ENCODE data around the gene CCL7.

The CCL7 gene

GRCh38 chr17:34254651-34255380 lies 15.2 kb upstream of the CCL7 start, which contains the start of gene CCL2:
Gene CCL2, plus strand, starts transcription at chr17:34255285. Its CDS starts 65 bp downstream, at chr17:34255350.
- H3K27me3 ChIP-seq = no peaks in the 10 kb centered on the region
- H3K9me3 ChIP-seq = no peaks in the 10 kb centered on the region
- H4K20me1 ChIP-seq = no peaks in the 10 kb centered on the region
- no peaks in the 10 kb centered on the region for H3K36me3 ChIP-seq
- no peak within 1 kb of the TSS for H3K9ac ChIP-seq
- H3K27ac ChIP-seq = no peak within 1 kb of the TSS
- peak within 1 kb of the TSS; percentile 66 for H3K4me2 ChIP-seq
- H3K4me3 ChIP-seq = no peak within 1 kb of the TSS
- peaks cover 27% of the 10 kb centered on the region for H3K4me1 ChIP-seq
- TF ChIP-seq Cebpa-rat (IDR thresholded peaks at IDR 0.05) = no peak

GRCh38 chr17:34255381-34255732 lies 14.7 kb upstream of the CCL7 start:
- Histone ChIP-seq H3K4me2 (peak overlapping the region; percentile 66), H3K4me1 (peaks cover 27% of the 10 kb centered on the region), H3K27ac (no peak overlapping the region), H4K20me1 (no peaks in the 10 kb centered on the region), H3K27me3 (no peaks in the 10 kb centered on the region), H3K9ac (no peak overlapping the region), H3K4me3 (no peak overlapping the region), H3K9me3 (no peaks in the 10 kb centered on the region), H3K36me3 (no peaks in the 10 kb centered on the region)
- no peak for TF ChIP-seq Cebpa-rat (IDR thresholded peaks at IDR 0.05)

- H3K9me3 ChIP-seq = no peaks in the 10 kb centered on the region
- H3K36me3 ChIP-seq = no peaks in the 10 kb centered on the region
- H3K4me3 ChIP-seq = no peak overlapping the region
- no peak overlapping the region; the same call in 1 of the 2 replicates for H3K4me2 ChIP-seq
- TF ChIP-seq Cebpa-rat (IDR thresholded peaks at IDR 0.05) = no peak
- H3K27me3 ChIP-seq = no peaks in the 10 kb centered on the region
- no peak overlapping the region for H3K9ac ChIP-seq
- no peak overlapping the region for H3K27ac ChIP-seq
- no peaks in the 10 kb centered on the region for H4K20me1 ChIP-seq
- H3K4me1 ChIP-seq = peaks cover 27% of the 10 kb centered on the region
These were observed 14.2 kb upstream of the CCL7 start for GRCh38 chr17:34255841-34256240.

- Histone ChIP-seq H4K20me1 (no peaks in the 10 kb centered on the region), H3K27me3 (no peaks in the 10 kb centered on the region), H3K36me3 (no peaks in the 10 kb centered on the region), H3K4me3 (no peak overlapping the region), H3K27ac (no peak overlapping the region), H3K4me1 (peaks cover 15% of the 10 kb centered on the region), H3K9ac (no peak overlapping the region), H3K4me2 (no peak overlapping the region), H3K9me3 (no peaks in the 10 kb centered on the region)
- TF ChIP-seq Cebpa-rat (IDR thresholded peaks at IDR 0.05) = no peak
These were observed 12.6 kb upstream of the CCL7 start for GRCh38 chr17:34257299-34257985.

GRCh38 chr17:34257986-34258326 lies 12.1 kb upstream of the CCL7 start:
- Histone ChIP-seq H3K4me1 (peaks cover 13% of the 10 kb centered on the region), H4K20me1 (no peaks in the 10 kb centered on the region), H3K4me2 (no peak overlapping the region), H3K9me3 (no peaks in the 10 kb centered on the region), H3K27me3 (no peaks in the 10 kb centered on the region), H3K36me3 (no peaks in the 10 kb centered on the region), H3K27ac (no peak overlapping the region), H3K4me3 (no peak overlapping the region), H3K9ac (no peak overlapping the region)
- TF ChIP-seq Cebpa-rat (IDR thresholded peaks at IDR 0.05) = no peak

- H3K9me3 ChIP-seq = no peaks in the 10 kb centered on the region
- no peak overlapping the region for H3K4me2 ChIP-seq
- no peaks in the 10 kb centered on the region for H3K36me3 ChIP-seq
- H3K4me3 ChIP-seq = no peak overlapping the region
- H3K9ac ChIP-seq = no peak overlapping the region
- H3K4me1 ChIP-seq = peaks cover 13% of the 10 kb centered on the region
- H4K20me1 ChIP-seq = no peaks in the 10 kb centered on the region
- no peak for TF ChIP-seq Cebpa-rat (IDR thresholded peaks at IDR 0.05)
- H3K27ac ChIP-seq = no peak overlapping the region
- H3K27me3 ChIP-seq = no peaks in the 10 kb centered on the region
These were observed 10.9 kb upstream of the CCL7 start for GRCh38 chr17:34259146-34259545.

- TF ChIP-seq Cebpa-rat (IDR thresholded peaks at IDR 0.05) = no peak
- Histone ChIP-seq H3K4me1 (no peaks in the 10 kb centered on the region), H3K9ac (no peak overlapping the region), H3K27ac (no peak overlapping the region), H3K4me3 (no peak overlapping the region), H3K36me3 (no peaks in the 10 kb centered on the region), H3K4me2 (no peak overlapping the region), H4K20me1 (no peaks in the 10 kb centered on the region), H3K9me3 (no peaks in the 10 kb centered on the region), H3K27me3 (no peaks in the 10 kb centered on the region)
These were observed 9.2 kb upstream of the CCL7 start for GRCh38 chr17:34260861-34261260.

- Histone ChIP-seq H3K9me3 (no peaks in the 10 kb centered on the region), H3K4me3 (no peak overlapping the region), H3K27me3 (no peaks in the 10 kb centered on the region), H3K36me3 (no peaks in the 10 kb centered on the region), H3K27ac (no peak overlapping the region), H3K4me2 (no peak overlapping the region), H3K4me1 (no peaks in the 10 kb centered on the region), H3K9ac (no peak overlapping the region), H4K20me1 (no peaks in the 10 kb centered on the region)
- TF ChIP-seq Cebpa-rat (IDR thresholded peaks at IDR 0.05) = no peak
These were observed 8.3 kb upstream of the CCL7 start for GRCh38 chr17:34261568-34262337.

- Histone ChIP-seq H3K4me3 (no peak overlapping the region), H3K36me3 (no peaks in the 10 kb centered on the region), H4K20me1 (no peaks in the 10 kb centered on the region), H3K4me1 (no peaks in the 10 kb centered on the region), H3K27ac (no peak overlapping the region), H3K4me2 (no peak overlapping the region), H3K27me3 (no peaks in the 10 kb centered on the region), H3K9ac (no peak overlapping the region), H3K9me3 (no peaks in the 10 kb centered on the region)
- TF ChIP-seq Cebpa-rat (IDR thresholded peaks at IDR 0.05) = no peak
These were observed 4.3 kb upstream of the CCL7 start for GRCh38 chr17:34265711-34266110.

- TF ChIP-seq Cebpa-rat (IDR thresholded peaks at IDR 0.05) = no peak
- Histone ChIP-seq H3K27ac (no peak overlapping the region), H3K9ac (no peak overlapping the region), H3K4me3 (no peak overlapping the region), H3K9me3 (no peaks in the 10 kb centered on the region), H3K27me3 (no peaks in the 10 kb centered on the region), H4K20me1 (no peaks in the 10 kb centered on the region), H3K4me2 (no peak overlapping the region), H3K4me1 (no peaks in the 10 kb centered on the region), H3K36me3 (no peaks in the 10 kb centered on the region)
These were observed 5.9 kb downstream of the CCL7 start for GRCh38 chr17:34275881-34276280.

Measured in BLaER1 (cell line).